ENCODE results near the gene DDX42. TPM values are rescaled to one million over a fixed set of nuclear protein-coding genes. Genes with fewer than 3 reads are reported as not detected.

Gene DDX42
- total and polyA plus RNA-seq, 7 donors: 46.3 to 91.0 (median 56.0) TPM

- no peak for TF ChIP-seq CTCF (IDR thresholded peaks at IDR 0.05)
- Histone ChIP-seq H3K27ac (no peak overlapping the region), H3K36me3 (ENCODE audit: insufficient read depth in 1 of 2, low read depth in 1 of 2) (peaks cover 8 to 86% of the 10 kb centered on the region in 2 donors), H3K4me3 (no peak overlapping the region), H3K4me1 (no peaks in the 10 kb centered on the region), H3K27me3 (ENCODE audit: insufficient read depth in 3 of 3, low read length in 2 of 3) (no peaks in the 10 kb centered on the region), H3K9me3 (no peaks in the 10 kb centered on the region)
- 85 to 89% (median 88%) methylated on average over 5 of the region's 5 CpGs for WGBS, 3 donors
- intact Hi-C loops (cut with DNase I): loop anchor here in 1 of 2 donors (5.0 kb wide), 1 partner anchor 55 kb away; no protein-coding TSS in a partner anchor
- DNase-seq: no peak
- ATAC-seq: no peak
Measured at GRCh38 chr17:63762161-63763078, 11.6 kb upstream of the DDX42 start.

GRCh38 chr17:63764716-63765115, 9.3 kb upstream of the DDX42 start:
- no peak for DNase-seq
- Histone ChIP-seq H3K9me3 (no peaks in the 10 kb centered on the region), H3K27ac (no peak overlapping the region), H3K36me3 (ENCODE audit: insufficient read depth in 1 of 2, low read depth in 1 of 2) (peaks cover 0 to 71% of the 10 kb centered on the region in 2 donors), H3K27me3 (ENCODE audit: insufficient read depth in 3 of 3, low read length in 2 of 3) (no peaks in the 10 kb centered on the region), H3K4me3 (no peak overlapping the region), H3K4me1 (no peaks in the 10 kb centered on the region)
- WGBS, 3 donors: 41 to 59% (median 45%) methylated on average over 4 of the region's 4 CpGs
- intact Hi-C loops (cut with DNase I): loop anchor here in 1 of 2 donors (5.0 kb wide), 1 partner anchor 53 kb away; no protein-coding TSS in a partner anchor
- TF ChIP-seq CTCF (IDR thresholded peaks at IDR 0.05): no peak
- ATAC-seq: no peak

- ATAC-seq: no peak
- no peak for DNase-seq
- H3K4me1 ChIP-seq: peaks cover 8% of the 10 kb centered on the region
- no peak for TF ChIP-seq CTCF (IDR thresholded peaks at IDR 0.05)
- H3K9me3 ChIP-seq: no peaks in the 10 kb centered on the region
- no peak overlapping the region for H3K27ac ChIP-seq
- no peaks in the 10 kb centered on the region for H3K27me3 ChIP-seq (ENCODE audit: insufficient read depth in 3 of 3, low read length in 2 of 3)
- intact Hi-C loops (cut with DNase I): no loop called here
- peaks cover 6 to 50% of the 10 kb centered on the region in 2 donors for H3K36me3 ChIP-seq (ENCODE audit: insufficient read depth in 1 of 2, low read depth in 1 of 2)
- H3K4me3 ChIP-seq: no peak overlapping the region
Measured at GRCh38 chr17:63766754-63767153, 7.2 kb upstream of the DDX42 start.

GRCh38 chr17:63768433-63768832, 5.5 kb upstream of the DDX42 start:
- ATAC-seq (no peak), DNase-seq (no peak)
- WGBS, 3 donors: 84 to 91% (median 90%) methylated on average over 7 of the region's 7 CpGs
- intact Hi-C loops (cut with DNase I): no loop called here
- Histone ChIP-seq H3K4me3 (no peak overlapping the region), H3K36me3 (ENCODE audit: insufficient read depth in 1 of 2, low read depth in 1 of 2) (peaks cover 6 to 33% of the 10 kb centered on the region in 2 donors), H3K4me1 (peaks cover 13% of the 10 kb centered on the region), H3K27me3 (ENCODE audit: insufficient read depth in 3 of 3, low read length in 2 of 3) (no peaks in the 10 kb centered on the region), H3K9me3 (no peaks in the 10 kb centered on the region), H3K27ac (peak overlapping the region; percentile 9)
- no peak for TF ChIP-seq CTCF (IDR thresholded peaks at IDR 0.05)

All from psoas muscle (tissue), 8 donors.